H9 (cell line): Measurements from ENCODE around the gene SEPTIN3. TPM values are rescaled to one million over a fixed set of nuclear protein-coding genes. Genes with fewer than 3 reads are reported as not detected.

ENCODE experiments used
- DNase-seq: peaks from one replicate; pipeline ENCODE4 v3.0.0-alpha.2; 2017
- H2AFZ ChIP-seq: one replicate; pipeline ENCODE4 v1.6.1; 2013; ENCODE audit warnings: mild to moderate bottlenecking, low read length, control low read depth, moderate library complexity
- H2AK5ac ChIP-seq: 2 replicates; pipeline ENCODE4 v1.6.1; 2013; ENCODE audit warnings: low read length, control low read depth, mixed read lengths; ENCODE audit not compliant: insufficient read length
- H2BK120ac ChIP-seq: one replicate; pipeline ENCODE4 v1.6.1; 2013; ENCODE audit warnings: low read depth, mild to moderate bottlenecking, low read length, control low read depth, inconsistent platforms; ENCODE audit not compliant: poor library complexity, severe bottlenecking
- H2BK12ac ChIP-seq: 2 replicates; pipeline ENCODE4 v1.6.1; 2013; ENCODE audit warnings: low read length, control low read depth, mixed read lengths, low read depth; ENCODE audit not compliant: insufficient read length
- H2BK15ac ChIP-seq: 2 replicates; pipeline ENCODE4 v1.6.1; 2013; ENCODE audit warnings: low read depth, low read length, control low read depth
- H2BK20ac ChIP-seq: one replicate; pipeline ENCODE4 v1.6.1; 2013; ENCODE audit warnings: low read depth, mild to moderate bottlenecking, low read length, control low read depth, inconsistent platforms; ENCODE audit not compliant: poor library complexity, severe bottlenecking
- H2BK5ac ChIP-seq: 2 replicates; pipeline ENCODE4 v1.6.1; 2013; ENCODE audit warnings: low read length, control low read depth, mixed read lengths; ENCODE audit not compliant: insufficient read length
- H3K14ac ChIP-seq: 2 replicates; pipeline ENCODE4 v1.6.1; 2013; ENCODE audit warnings: low read length, control low read depth; ENCODE audit not compliant: insufficient read depth
- H3K18ac ChIP-seq: 2 replicates; pipeline ENCODE4 v1.6.1; 2013; ENCODE audit warnings: low read depth, mild to moderate bottlenecking, mixed read lengths, low read length, control low read depth; ENCODE audit not compliant: insufficient read length
- H3K23ac ChIP-seq: 2 replicates; pipeline ENCODE4 v1.6.1; 2013; ENCODE audit warnings: low read length, control low read depth, mixed read lengths, low read depth; ENCODE audit not compliant: insufficient read length
- H3K23me2 ChIP-seq: 2 replicates; pipeline ENCODE4 v1.6.1; 2013; ENCODE audit warnings: low read depth, mild to moderate bottlenecking, mixed read lengths, low read length, control low read depth; ENCODE audit not compliant: insufficient read length, poor library complexity, severe bottlenecking
- H3K27ac ChIP-seq: 2 replicates; pipeline ENCODE4 v1.5.1; 2013; ENCODE audit warnings: low read length, control low read depth, mixed read lengths, low read depth; ENCODE audit not compliant: insufficient read length
- H3K27me3 ChIP-seq: 2 replicates; pipeline ENCODE4 v1.6.1; 2013; ENCODE audit warnings: low read length, control low read depth, inconsistent platforms; ENCODE audit not compliant: insufficient read depth
- H3K4ac ChIP-seq: 2 replicates; pipeline ENCODE4 v1.6.1; 2013; ENCODE audit warnings: low read depth, mild to moderate bottlenecking, control low read depth, inconsistent platforms, low read length, moderate library complexity
- H3K4me1 ChIP-seq: 2 replicates; pipeline ENCODE4 v1.6.1; 2013; ENCODE audit warnings: low read length, control low read depth, inconsistent platforms; ENCODE audit not compliant: insufficient read depth
- H3K4me2 ChIP-seq: 2 replicates; pipeline ENCODE4 v1.6.1; 2013; ENCODE audit warnings: low read length, control low read depth, mixed read lengths; ENCODE audit not compliant: insufficient read length, insufficient read depth
- H3K56ac ChIP-seq: 2 replicates; pipeline ENCODE4 v1.6.1; 2013; ENCODE audit warnings: low read depth, mild to moderate bottlenecking, mixed read lengths, low read length, control low read depth; ENCODE audit not compliant: insufficient read length
- H3K79me1 ChIP-seq: 2 replicates; pipeline ENCODE4 v1.6.1; 2013; ENCODE audit warnings: low read depth, mild to moderate bottlenecking, moderate library complexity, low read length, control low read depth, inconsistent platforms; ENCODE audit not compliant: insufficient read depth, poor library complexity, severe bottlenecking
- H3K79me2 ChIP-seq: 2 replicates; pipeline ENCODE4 v1.6.1; 2013; ENCODE audit warnings: low read length, control low read depth, inconsistent platforms; ENCODE audit not compliant: insufficient read depth
- H3K9ac ChIP-seq: 2 replicates; pipeline ENCODE4 v1.6.1; 2013; ENCODE audit warnings: low read length, control low read depth, mixed read lengths; ENCODE audit not compliant: insufficient read length; ENCODE audit errors: extremely low read depth
- H3K9me3 ChIP-seq: one replicate; pipeline ENCODE4 v1.6.1; 2013; ENCODE audit warnings: low read depth, low read length, inconsistent platforms; ENCODE audit not compliant: control insufficient read depth
- H3T11ph ChIP-seq: one replicate; pipeline ENCODE4 v1.6.1; 2013; ENCODE audit warnings: mild to moderate bottlenecking, low read length, control low read depth, inconsistent platforms
- H4K20me1 ChIP-seq: one replicate; pipeline ENCODE4 v1.6.1; 2013; ENCODE audit not compliant: control insufficient read depth, insufficient read length, insufficient read depth
- H4K5ac ChIP-seq: 2 replicates; pipeline ENCODE4 v1.6.1; 2013; ENCODE audit warnings: low read depth, mild to moderate bottlenecking, mixed read lengths, low read length, control low read depth; ENCODE audit not compliant: insufficient read length
- H4K8ac ChIP-seq: replicated peaks from 2 replicates; pipeline ENCODE4 v1.6.1; 2013; ENCODE audit warnings: low read length, control low read depth, mixed read lengths, low read depth; ENCODE audit not compliant: insufficient read length
- H4K91ac ChIP-seq: 2 replicates; pipeline ENCODE4 v1.6.1; 2013; ENCODE audit warnings: low read depth, mild to moderate bottlenecking, moderate library complexity, mixed read lengths, low read length, control low read depth; ENCODE audit not compliant: insufficient read length
- H3K27ac Mint-ChIP-seq, 3 experiments: 2 replicates in 2 of 3; 3 replicates in 1 of 3; pipeline ENCODE4 v1.8.0; 2020 to 2021; ENCODE audit warnings: mixed read lengths in 3 of 3, mild to moderate bottlenecking in 1 of 3, moderate library complexity in 1 of 3
- H3K27me3 Mint-ChIP-seq: 2 replicates; pipeline ENCODE4 v1.8.0; 2021; ENCODE audit warnings: low read depth, mild to moderate bottlenecking, moderate library complexity, mixed read lengths
- H3K36me3 Mint-ChIP-seq, 3 experiments: 2 replicates in 2 of 3; 3 replicates in 1 of 3; pipeline ENCODE4 v1.8.0; 2020 to 2021; ENCODE audit warnings: low read depth in 3 of 3, mixed read lengths in 3 of 3; ENCODE audit not compliant: insufficient read depth in 1 of 3
- H3K4me1 Mint-ChIP-seq, 2 experiments: 2 replicates each; pipeline ENCODE4 v1.8.0; 2020; ENCODE audit warnings: mixed read lengths in 2 of 2
- H3K4me3 Mint-ChIP-seq, 2 experiments: 2 replicates in 1 of 2; 3 replicates in 1 of 2; pipeline ENCODE4 v1.8.0; 2020 to 2021; ENCODE audit warnings: mild to moderate bottlenecking in 2 of 2, mixed read lengths in 2 of 2, moderate library complexity in 1 of 2
- H3K9me3 Mint-ChIP-seq, 2 experiments: 2 replicates in 1 of 2; 3 replicates in 1 of 2; pipeline ENCODE4 v1.8.0; 2020; ENCODE audit warnings: mild to moderate bottlenecking in 2 of 2, mixed read lengths in 2 of 2, moderate library complexity in 1 of 2
- CTCF ChIP-seq: fragments of 200-600 bp; sonication (generic); conservative IDR thresholded peaks from 3 replicates; pipeline ENCODE4 v1.8.0; 2021; ENCODE audit warnings: antibody characterized with exemption, mild to moderate bottlenecking
- WGBS: extraction: QIAGEN DNeasy Blood & Tissue Kit; methylation state at CpG from one replicate; pipeline ENCODE4 v1.1.7; 2013; ENCODE audit warnings: missing lambda C conversion rate, low lambda C conversion rate, mixed read lengths; ENCODE audit not compliant: insufficient read length; ENCODE audit errors: extremely low coverage; 5-methylcytosine and 5-hydroxymethylcytosine counted together
- total RNA-seq: library from RNA; stranded (reverse); gene quantifications from 2 replicates; pipeline ENCODE4 v1.2.1, GENCODE V29; 2021

The SEPTIN3 gene
- total RNA-seq, 1 experiment from 2014 or later, result 33.3 TPM

GRCh38 chr22:42016111-42016510 is 46.9 kb downstream of the SEPTIN3 start:
- no peaks in the 10 kb centered on the region for H3K36me3 Mint-ChIP-seq
- Histone ChIP-seq H3T11ph (no peak overlapping the region), H4K91ac (no peak overlapping the region), H3K23ac (no peak overlapping the region), H3K27ac (no peak overlapping the region), H2BK12ac (no peak overlapping the region), H3K9me3 (no peaks in the 10 kb centered on the region), H4K20me1 (no peaks in the 10 kb centered on the region), H2BK120ac (no peak overlapping the region), H4K5ac (no peak overlapping the region), H3K14ac (no peak overlapping the region), H2BK15ac (no peak overlapping the region), H2AK5ac (no peak overlapping the region), H3K23me2 (no peaks in the 10 kb centered on the region), H3K4me1 (no peaks in the 10 kb centered on the region), H4K8ac (no peak overlapping the region), H2BK20ac (no peak overlapping the region), H3K4me2 (no peak overlapping the region), H3K18ac (no peak overlapping the region), H3K79me2 (no peaks in the 10 kb centered on the region), H3K9ac (no peak overlapping the region), H3K4ac (no peak overlapping the region), H3K79me1 (no peaks in the 10 kb centered on the region), H2BK5ac (no peak overlapping the region), H3K56ac (no peak overlapping the region), H3K27me3 (no peaks in the 10 kb centered on the region), H2AFZ (no peak overlapping the region)
- H3K27ac Mint-ChIP-seq, result no peak overlapping the region
- no peak for TF ChIP-seq CTCF
- no CpG with 5 or more reads among the region's 10 CpGs for WGBS
- no peaks in the 10 kb centered on the region; a peak in 1 of 4 replicates for H3K4me1 Mint-ChIP-seq
- peaks cover 0 to 3% of the 10 kb centered on the region in 2 experiments; a peak in 2 of 5 replicates for H3K9me3 Mint-ChIP-seq
- peaks cover 62% of the 10 kb centered on the region for H3K27me3 Mint-ChIP-seq
- no peak overlapping the region for H3K4me3 Mint-ChIP-seq
- DNase-seq, result no peak
